Retinal pigment epithelial cell (primary cell): ENCODE data around the gene USP32.

Experiments
- DNase-seq: peaks from one replicate; pipeline ENCODE4 v3.0.0-alpha.2; 2010; ENCODE audit warnings: low read depth
- H3K4me3 ChIP-seq: 2 replicates; pipeline ENCODE4 v1.5.1; 2011; ENCODE audit warnings: mild to moderate bottlenecking, low read length, control low read depth, moderate library complexity
- CTCF ChIP-seq: conservative IDR thresholded peaks from 2 replicates; pipeline ENCODE4 v1.5.1; 2011; ENCODE audit warnings: low read depth, low read length, control low read depth, inconsistent platforms

Gene USP32

GRCh38 chr17:60160829-60161501 lies 231.0 kb downstream of the USP32 start:
- DNase-seq: no peak
- no peak for TF ChIP-seq CTCF
- H3K4me3 ChIP-seq: no peak overlapping the region

- H3K4me3 ChIP-seq: no peak overlapping the region
- no peak for DNase-seq
- no peak for TF ChIP-seq CTCF
Observed at GRCh38 chr17:60159479-60159866, 232.5 kb downstream of the USP32 start.

- no peak for TF ChIP-seq CTCF
- H3K4me3 ChIP-seq: no peak overlapping the region
- no peak for DNase-seq
Observed at GRCh38 chr17:60158751-60159478, 233.0 kb downstream of the USP32 start.

- DNase-seq: no peak
- H3K4me3 ChIP-seq: no peak overlapping the region
- TF ChIP-seq CTCF: no peak
Observed at GRCh38 chr17:60157487-60158040, 234.4 kb downstream of the USP32 start.

- no peak overlapping the region for H3K4me3 ChIP-seq
- no peak for TF ChIP-seq CTCF
- no peak for DNase-seq
Observed at GRCh38 chr17:60156746-60157145, 235.2 kb downstream of the USP32 start.

GRCh38 chr17:60155815-60156214 lies 236.1 kb downstream of the USP32 start:
- DNase-seq: no peak
- TF ChIP-seq CTCF: no peak
- H3K4me3 ChIP-seq: no peak overlapping the region

- DNase-seq: no peak
- TF ChIP-seq CTCF: no peak
- no peak overlapping the region for H3K4me3 ChIP-seq
Observed at GRCh38 chr17:60155427-60155814, 236.5 kb downstream of the USP32 start.
